ENCODE results near the gene MAP3K8.

GRCh38 chr10:30447125-30447799, 13.3 kb downstream of the MAP3K8 start:
- TF ChIP-seq USF1 (CRISPR knock-in tag; IDR thresholded peaks at IDR 0.05) (no peak), FOXP1 (CRISPR knock-in tag; IDR thresholded peaks at IDR 0.05; ENCODE audit: borderline replicate concordance) (no peak), CTCF (IDR thresholded peaks at IDR 0.05) (no peak), MAX (CRISPR knock-in tag; IDR thresholded peaks at IDR 0.05) (no peak), SP1 (CRISPR knock-in tag; conservative IDR thresholded peaks at IDR 0.05) (no peak), GTF2I (CRISPR knock-in tag; conservative IDR thresholded peaks at IDR 0.05) (no peak), FOXJ3 (CRISPR knock-in tag; IDR thresholded peaks at IDR 0.05; ENCODE audit: borderline replicate concordance) (no peak)
